ENCODE measurements around the gene AASDH.

AASDH gene

GRCh38 chr4:56315041-56315440 lies 72.2 kb downstream of the AASDH start:
- no peaks in the 10 kb centered on the region for H3K36me3 Mint-ChIP-seq (ENCODE audit: low read depth)
- no peak overlapping the region for H3K4me3 Mint-ChIP-seq
- H3K27ac Mint-ChIP-seq, result no peak overlapping the region
- no peaks in the 10 kb centered on the region for H3K9me3 Mint-ChIP-seq
- DNase-seq, result no peak
- H3K4me1 Mint-ChIP-seq (ENCODE audit: low read depth), result no peaks in the 10 kb centered on the region
- peaks cover 3% of the 10 kb centered on the region for H3K27me3 Mint-ChIP-seq

- H3K27ac Mint-ChIP-seq, result no peak overlapping the region
- no peak for DNase-seq
- no peaks in the 10 kb centered on the region for H3K9me3 Mint-ChIP-seq
- H3K4me1 Mint-ChIP-seq (ENCODE audit: low read depth), result no peaks in the 10 kb centered on the region
- no peaks in the 10 kb centered on the region for H3K36me3 Mint-ChIP-seq (ENCODE audit: low read depth)
- no peak overlapping the region for H3K4me3 Mint-ChIP-seq
- H3K27me3 Mint-ChIP-seq, result no peaks in the 10 kb centered on the region
Measured at GRCh38 chr4:56314207-56314915, 72.9 kb downstream of the AASDH start.

GRCh38 chr4:56313132-56313531 lies 74.2 kb downstream of the AASDH start:
- Mint-ChIP-seq H3K27me3 (no peaks in the 10 kb centered on the region), H3K27ac (no peak overlapping the region), H3K9me3 (no peaks in the 10 kb centered on the region), H3K4me3 (no peak overlapping the region), H3K4me1 (ENCODE audit: low read depth) (no peaks in the 10 kb centered on the region), H3K36me3 (ENCODE audit: low read depth) (no peaks in the 10 kb centered on the region)
- DNase-seq, result no peak

- no peaks in the 10 kb centered on the region for H3K4me1 Mint-ChIP-seq (ENCODE audit: low read depth)
- H3K36me3 Mint-ChIP-seq (ENCODE audit: low read depth), result no peaks in the 10 kb centered on the region
- no peak overlapping the region for H3K4me3 Mint-ChIP-seq
- H3K9me3 Mint-ChIP-seq, result no peaks in the 10 kb centered on the region
- DNase-seq, result no peak
- H3K27me3 Mint-ChIP-seq, result no peaks in the 10 kb centered on the region
- no peak overlapping the region for H3K27ac Mint-ChIP-seq
Measured at GRCh38 chr4:56311299-56311975, 75.9 kb downstream of the AASDH start.

GRCh38 chr4:56310401-56311125 lies 76.7 kb downstream of the AASDH start:
- Mint-ChIP-seq H3K9me3 (no peaks in the 10 kb centered on the region), H3K27ac (no peak overlapping the region), H3K27me3 (no peaks in the 10 kb centered on the region), H3K4me1 (ENCODE audit: low read depth) (no peaks in the 10 kb centered on the region), H3K36me3 (ENCODE audit: low read depth) (no peaks in the 10 kb centered on the region), H3K4me3 (no peak overlapping the region)
- DNase-seq, result no peak

- DNase-seq, result no peak
- H3K4me1 Mint-ChIP-seq (ENCODE audit: low read depth), result no peaks in the 10 kb centered on the region
- no peaks in the 10 kb centered on the region for H3K27me3 Mint-ChIP-seq
- H3K9me3 Mint-ChIP-seq, result no peaks in the 10 kb centered on the region
- no peak overlapping the region for H3K27ac Mint-ChIP-seq
- no peaks in the 10 kb centered on the region for H3K36me3 Mint-ChIP-seq (ENCODE audit: low read depth)
- no peak overlapping the region for H3K4me3 Mint-ChIP-seq
Measured at GRCh38 chr4:56308384-56308783, 78.9 kb downstream of the AASDH start.

- H3K4me1 Mint-ChIP-seq (ENCODE audit: low read depth), result no peaks in the 10 kb centered on the region
- no peak for DNase-seq
- H3K27me3 Mint-ChIP-seq, result no peaks in the 10 kb centered on the region
- H3K27ac Mint-ChIP-seq, result no peak overlapping the region
- H3K36me3 Mint-ChIP-seq (ENCODE audit: low read depth), result no peaks in the 10 kb centered on the region
- H3K4me3 Mint-ChIP-seq, result no peak overlapping the region
- no peaks in the 10 kb centered on the region for H3K9me3 Mint-ChIP-seq
Measured at GRCh38 chr4:56307423-56307822, 79.9 kb downstream of the AASDH start.

GRCh38 chr4:56305390-56305789 lies 81.9 kb downstream of the AASDH start:
- Mint-ChIP-seq H3K4me3 (no peak overlapping the region), H3K36me3 (ENCODE audit: low read depth) (no peaks in the 10 kb centered on the region), H3K9me3 (no peaks in the 10 kb centered on the region), H3K4me1 (ENCODE audit: low read depth) (peaks cover 10% of the 10 kb centered on the region), H3K27ac (no peak overlapping the region), H3K27me3 (peaks cover 7% of the 10 kb centered on the region)
- no peak for DNase-seq

GRCh38 chr4:56303921-56304320 lies 83.4 kb downstream of the AASDH start:
- H3K27me3 Mint-ChIP-seq, result peaks cover 7% of the 10 kb centered on the region

GRCh38 chr4:56302760-56303159 lies 84.5 kb downstream of the AASDH start:
- Mint-ChIP-seq H3K4me1 (ENCODE audit: low read depth) (peaks cover 10% of the 10 kb centered on the region), H3K27ac (no peak overlapping the region)

More at GRCh38 chr4:56303921-56304320, 83.4 kb downstream of the AASDH start:
- Mint-ChIP-seq H3K27ac (no peak overlapping the region), H3K36me3 (ENCODE audit: low read depth) (no peaks in the 10 kb centered on the region), H3K4me3 (no peak overlapping the region), H3K4me1 (ENCODE audit: low read depth) (peaks cover 10% of the 10 kb centered on the region), H3K9me3 (no peaks in the 10 kb centered on the region)
- no peak for DNase-seq

GRCh38 chr4:56301997-56302496 lies 85.2 kb downstream of the AASDH start:
- H3K4me3 Mint-ChIP-seq, result no peak overlapping the region
- H3K36me3 Mint-ChIP-seq (ENCODE audit: low read depth), result no peaks in the 10 kb centered on the region
- peaks cover 10% of the 10 kb centered on the region for H3K4me1 Mint-ChIP-seq (ENCODE audit: low read depth)
- H3K27ac Mint-ChIP-seq, result no peak overlapping the region
- H3K9me3 Mint-ChIP-seq, result no peaks in the 10 kb centered on the region
- H3K27me3 Mint-ChIP-seq, result peaks cover 7% of the 10 kb centered on the region
- no peak for DNase-seq

More at GRCh38 chr4:56302760-56303159, 84.5 kb downstream of the AASDH start:
- DNase-seq, result no peak
- H3K4me3 Mint-ChIP-seq, result no peak overlapping the region
- H3K27me3 Mint-ChIP-seq, result peaks cover 7% of the 10 kb centered on the region
- no peaks in the 10 kb centered on the region for H3K36me3 Mint-ChIP-seq (ENCODE audit: low read depth)
- no peaks in the 10 kb centered on the region for H3K9me3 Mint-ChIP-seq

- Mint-ChIP-seq H3K4me1 (ENCODE audit: low read depth) (peaks cover 13% of the 10 kb centered on the region), H3K4me3 (peak overlapping the region; percentile 8), H3K36me3 (ENCODE audit: low read depth) (no peaks in the 10 kb centered on the region), H3K9me3 (no peaks in the 10 kb centered on the region), H3K27ac (no peak overlapping the region), H3K27me3 (peaks cover 7% of the 10 kb centered on the region)
- DNase-seq, result peak; percentile 69
Measured at GRCh38 chr4:56301181-56301996, 85.9 kb downstream of the AASDH start.

GRCh38 chr4:56298236-56298635 lies 89.1 kb downstream of the AASDH start:
- H3K27ac Mint-ChIP-seq, result no peak overlapping the region
- H3K4me1 Mint-ChIP-seq (ENCODE audit: low read depth), result peaks cover 16% of the 10 kb centered on the region
- DNase-seq, result no peak
- H3K9me3 Mint-ChIP-seq, result no peaks in the 10 kb centered on the region
- H3K36me3 Mint-ChIP-seq (ENCODE audit: low read depth), result no peaks in the 10 kb centered on the region
- H3K4me3 Mint-ChIP-seq, result no peak overlapping the region
- peaks cover 7% of the 10 kb centered on the region for H3K27me3 Mint-ChIP-seq

GRCh38 chr4:56297776-56298175 lies 89.5 kb downstream of the AASDH start:
- peaks cover 3% of the 10 kb centered on the region for H3K9me3 Mint-ChIP-seq
- DNase-seq, result no peak
- H3K36me3 Mint-ChIP-seq (ENCODE audit: low read depth), result no peaks in the 10 kb centered on the region
- H3K27ac Mint-ChIP-seq, result no peak overlapping the region
- peaks cover 7% of the 10 kb centered on the region for H3K27me3 Mint-ChIP-seq
- no peak overlapping the region for H3K4me3 Mint-ChIP-seq
- H3K4me1 Mint-ChIP-seq (ENCODE audit: low read depth), result peaks cover 16% of the 10 kb centered on the region
